Osteoblast (primary cell): ENCODE measurements around the gene CCDC91. TPM values are rescaled to one million over a fixed set of nuclear protein-coding genes. Genes with fewer than 3 reads are reported as not detected.

Experiments
- DNase-seq: peaks from one replicate; pipeline ENCODE4 v3.0.0; 2011; ENCODE audit warnings: low spot score, mixed read lengths; ENCODE audit not compliant: insufficient read length; ENCODE audit errors: missing footprints
- H2AFZ ChIP-seq: 2 replicates; pipeline ENCODE4 v1.6.0; 2011; ENCODE audit warnings: mild to moderate bottlenecking, low read length
- H3K27ac ChIP-seq: 2 replicates; pipeline ENCODE4 v1.5.1; 2011; ENCODE audit warnings: mild to moderate bottlenecking, low read depth, low read length, moderate library complexity
- H3K27me3 ChIP-seq: 2 replicates; pipeline ENCODE4 v1.6.0; 2012; ENCODE audit warnings: mild to moderate bottlenecking, control low read depth, inconsistent platforms, low read length, moderate library complexity; ENCODE audit not compliant: insufficient read depth
- H3K36me3 ChIP-seq: 2 replicates; pipeline ENCODE4 v1.5.1; 2011; ENCODE audit warnings: mild to moderate bottlenecking, low read length, control low read depth, moderate library complexity; ENCODE audit not compliant: insufficient read depth
- H3K4me1 ChIP-seq: 2 replicates; pipeline ENCODE4 v1.5.1; 2011; ENCODE audit warnings: mild to moderate bottlenecking, low read length, control low read depth, moderate library complexity; ENCODE audit not compliant: insufficient read depth
- H3K4me2 ChIP-seq: 2 replicates; pipeline ENCODE4 v1.6.0; 2011; ENCODE audit warnings: mild to moderate bottlenecking, low read length; ENCODE audit not compliant: insufficient read depth
- H3K4me3 ChIP-seq: fragments of 200-600 bp; sonication (generic); 3 replicates; pipeline ENCODE4 v1.5.1; 2012; ENCODE audit warnings: mild to moderate bottlenecking, low read length, inconsistent platforms; ENCODE audit not compliant: insufficient read depth
- H3K79me2 ChIP-seq: 2 replicates; pipeline ENCODE4 v1.6.0; 2012; ENCODE audit warnings: mild to moderate bottlenecking, low read length, control low read depth, inconsistent platforms; ENCODE audit not compliant: insufficient read depth
- H3K9me3 ChIP-seq: 2 replicates; pipeline ENCODE4 v1.5.1; 2011; ENCODE audit warnings: low read depth, low read length, control low read depth
- H4K20me1 ChIP-seq: 2 replicates; pipeline ENCODE4 v1.6.0; 2012; ENCODE audit warnings: mild to moderate bottlenecking, low read length, control low read depth; ENCODE audit not compliant: insufficient read depth
- total RNA-seq: library from RNA; depleted of rRNA; stranded (reverse); fragments of >200 nt; gene quantifications from 2 replicates; pipeline ENCODE4 v1.2.3, GENCODE V29; 2012
- TF ChIP-seq, protein P1 (sequence below): IDR thresholded peaks from 2 replicates; pipeline ENCODE4 v1.5.1; 2011; ENCODE audit warnings: mild to moderate bottlenecking, low read depth, low read length, moderate library complexity; ENCODE audit errors: extremely low read depth

The CCDC91 gene
- total RNA-seq, 1 donor = 36.2 TPM

DNA sequence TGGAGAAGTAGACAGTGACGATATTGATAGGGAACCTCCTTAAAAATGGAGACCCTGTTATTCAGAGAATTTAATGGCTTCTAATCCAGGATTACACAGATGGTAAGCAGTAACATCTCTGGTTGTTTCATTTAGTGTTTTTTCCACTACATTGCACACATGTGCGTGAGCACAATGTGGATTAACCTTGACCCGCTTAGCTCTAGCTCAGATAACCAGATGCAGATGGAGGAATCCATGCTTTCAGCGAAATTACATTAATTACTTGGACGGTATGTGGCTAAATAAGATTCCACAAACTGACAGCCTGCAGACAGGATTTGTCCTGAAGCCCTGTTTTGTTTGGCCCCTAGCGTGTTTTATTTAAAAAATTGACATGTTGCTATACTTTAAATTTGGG lies 378.4 kb downstream of the CCDC91 start:
- no peak overlapping the region for H3K4me2 ChIP-seq
- no peak overlapping the region for H2AFZ ChIP-seq
- TF ChIP-seq, protein P1, sequence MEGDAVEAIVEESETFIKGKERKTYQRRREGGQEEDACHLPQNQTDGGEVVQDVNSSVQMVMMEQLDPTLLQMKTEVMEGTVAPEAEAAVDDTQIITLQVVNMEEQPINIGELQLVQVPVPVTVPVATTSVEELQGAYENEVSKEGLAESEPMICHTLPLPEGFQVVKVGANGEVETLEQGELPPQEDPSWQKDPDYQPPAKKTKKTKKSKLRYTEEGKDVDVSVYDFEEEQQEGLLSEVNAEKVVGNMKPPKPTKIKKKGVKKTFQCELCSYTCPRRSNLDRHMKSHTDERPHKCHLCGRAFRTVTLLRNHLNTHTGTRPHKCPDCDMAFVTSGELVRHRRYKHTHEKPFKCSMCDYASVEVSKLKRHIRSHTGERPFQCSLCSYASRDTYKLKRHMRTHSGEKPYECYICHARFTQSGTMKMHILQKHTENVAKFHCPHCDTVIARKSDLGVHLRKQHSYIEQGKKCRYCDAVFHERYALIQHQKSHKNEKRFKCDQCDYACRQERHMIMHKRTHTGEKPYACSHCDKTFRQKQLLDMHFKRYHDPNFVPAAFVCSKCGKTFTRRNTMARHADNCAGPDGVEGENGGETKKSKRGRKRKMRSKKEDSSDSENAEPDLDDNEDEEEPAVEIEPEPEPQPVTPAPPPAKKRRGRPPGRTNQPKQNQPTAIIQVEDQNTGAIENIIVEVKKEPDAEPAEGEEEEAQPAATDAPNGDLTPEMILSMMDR = no peak
- H3K27ac ChIP-seq = peak overlapping the region; percentile 36
- no peaks in the 10 kb centered on the region for H4K20me1 ChIP-seq
- DNase-seq = no peak
- H3K4me1 ChIP-seq = peaks cover 31% of the 10 kb centered on the region
- H3K36me3 ChIP-seq = no peaks in the 10 kb centered on the region
- H3K9me3 ChIP-seq = no peaks in the 10 kb centered on the region
- H3K79me2 ChIP-seq = no peaks in the 10 kb centered on the region
- H3K4me3 ChIP-seq = no peak overlapping the region
- H3K27me3 ChIP-seq = no peaks in the 10 kb centered on the region

DNA sequence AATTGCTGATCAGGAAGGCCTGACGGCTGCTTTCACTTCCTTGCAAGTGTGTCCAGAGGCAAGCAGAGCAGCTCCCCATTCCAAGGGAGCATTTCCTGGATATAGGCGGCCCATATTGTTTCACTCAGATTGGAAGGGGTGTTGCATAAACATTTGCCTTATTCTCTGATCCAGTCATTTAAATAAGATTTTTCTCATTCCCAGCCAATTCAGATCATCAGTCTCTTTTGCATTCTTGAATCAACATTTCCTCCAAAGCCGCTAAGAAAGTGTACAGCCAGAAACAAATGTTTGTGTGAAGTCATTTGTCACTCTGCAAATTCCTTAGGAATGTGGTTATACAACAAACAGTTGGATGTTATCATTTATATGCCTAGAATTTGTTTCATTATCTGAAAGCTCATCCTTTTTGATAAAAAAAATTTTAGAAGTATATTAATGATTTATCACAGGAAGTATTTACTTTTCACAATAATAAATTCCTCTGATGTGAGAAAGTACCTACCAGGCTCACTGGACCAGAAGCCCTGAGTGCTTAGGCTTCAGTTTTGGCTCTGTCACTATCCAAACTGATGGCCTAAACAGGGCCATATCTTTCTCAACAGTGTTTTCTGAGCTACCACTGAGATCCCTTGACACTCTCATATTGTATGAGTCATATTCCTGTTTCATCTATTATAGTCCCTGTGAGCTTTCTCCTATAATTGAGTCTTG lies 379.6 kb downstream of the CCDC91 start:
- TF ChIP-seq, protein P1 = no peak
- Histone ChIP-seq H3K27ac (peak overlapping the region; percentile 12), H3K4me3 (no peak overlapping the region), H3K9me3 (no peaks in the 10 kb centered on the region), H3K4me1 (peaks cover 26% of the 10 kb centered on the region), H3K79me2 (no peaks in the 10 kb centered on the region), H3K36me3 (no peaks in the 10 kb centered on the region), H3K4me2 (no peak overlapping the region), H2AFZ (no peak overlapping the region), H4K20me1 (no peaks in the 10 kb centered on the region), H3K27me3 (no peaks in the 10 kb centered on the region)
- peak; percentile 44 for DNase-seq

DNA sequence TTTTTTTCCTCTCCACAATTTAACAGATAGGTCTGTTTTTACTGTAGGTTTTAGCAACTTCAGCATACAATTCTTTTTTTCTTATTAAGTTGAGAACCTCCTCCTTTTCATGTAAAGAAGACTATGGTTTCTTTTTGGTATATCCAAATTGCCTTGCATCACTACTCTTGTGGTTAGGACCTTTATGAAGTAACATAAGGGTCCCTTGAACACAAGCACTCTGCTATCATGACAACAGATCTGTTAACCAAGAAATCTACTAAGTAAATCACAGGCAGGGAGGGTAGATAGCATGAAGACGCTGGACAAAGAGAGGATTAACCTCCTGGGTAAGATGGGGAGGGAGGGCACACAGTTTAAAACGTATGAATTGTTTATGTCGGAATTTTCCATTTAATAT lies 380.6 kb downstream of the CCDC91 start:
- H3K9me3 ChIP-seq = no peaks in the 10 kb centered on the region
- no peaks in the 10 kb centered on the region for H3K27me3 ChIP-seq
- TF ChIP-seq, protein P1 = no peak
- H3K27ac ChIP-seq = no peak overlapping the region
- no peaks in the 10 kb centered on the region for H4K20me1 ChIP-seq
- DNase-seq = no peak
- no peaks in the 10 kb centered on the region for H3K36me3 ChIP-seq
- H2AFZ ChIP-seq = no peak overlapping the region
- H3K4me2 ChIP-seq = no peak overlapping the region
- H3K4me3 ChIP-seq = no peak overlapping the region
- H3K4me1 ChIP-seq = peaks cover 26% of the 10 kb centered on the region
- H3K79me2 ChIP-seq = no peaks in the 10 kb centered on the region

DNA sequence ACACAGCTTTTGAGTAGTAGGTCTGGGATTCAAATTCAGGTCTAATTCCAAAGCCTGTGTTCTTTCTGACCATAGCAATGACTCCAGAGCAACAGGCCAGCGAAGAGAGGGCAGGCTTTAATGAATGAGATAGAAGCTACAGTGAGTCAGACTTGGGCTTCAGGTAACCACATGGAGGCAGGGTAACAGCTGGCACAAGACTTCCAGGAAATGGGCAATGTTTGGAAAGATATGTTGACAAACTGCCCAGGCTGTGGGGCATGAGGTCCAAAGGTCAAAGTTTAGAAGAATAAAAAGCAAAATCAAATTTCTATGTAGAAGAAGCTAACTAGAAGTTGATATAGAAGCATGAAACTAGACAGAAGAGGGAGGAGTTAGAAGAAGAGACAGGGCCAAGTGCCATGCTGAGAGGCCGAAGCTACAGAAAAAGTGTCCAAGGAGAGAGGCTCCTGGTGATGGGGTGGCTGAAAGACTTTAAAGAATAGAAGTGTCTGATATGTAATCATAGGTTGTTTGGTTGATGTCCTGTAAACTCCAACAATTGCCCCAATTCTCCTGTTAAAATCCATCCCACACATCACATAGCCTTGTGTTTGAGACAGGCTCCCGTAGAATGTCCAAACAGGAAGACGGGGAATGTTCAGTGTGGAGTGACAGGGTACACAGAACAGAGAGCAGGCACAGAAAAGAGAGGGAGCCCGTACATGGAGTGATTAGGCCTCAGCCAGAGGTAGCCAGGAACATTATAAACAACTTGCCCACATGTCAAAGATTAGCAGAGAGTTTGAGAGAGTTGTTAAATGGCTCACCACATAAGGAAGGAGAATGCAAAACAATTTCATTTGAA lies 384.7 kb downstream of the CCDC91 start:
- Histone ChIP-seq H3K36me3 (no peaks in the 10 kb centered on the region), H4K20me1 (no peaks in the 10 kb centered on the region), H3K9me3 (no peaks in the 10 kb centered on the region), H3K4me2 (no peak overlapping the region), H3K27me3 (no peaks in the 10 kb centered on the region), H3K79me2 (no peaks in the 10 kb centered on the region), H2AFZ (no peak overlapping the region), H3K4me1 (peaks cover 17% of the 10 kb centered on the region), H3K4me3 (no peak overlapping the region), H3K27ac (no peak overlapping the region)
- no peak for DNase-seq
- TF ChIP-seq, protein P1 = no peak
